H1 (cell line): ENCODE results near the gene CXCL17. TPM values are rescaled to one million over a fixed set of nuclear protein-coding genes. Genes with fewer than 3 reads are reported as not detected.
A peak's percentile ranks its signal among the peaks of the same experiment; 100 is the strongest.

Experiments
- BCL11A ChIP-seq, 2 experiments: IDR thresholded peaks; one replicate each; pipeline ENCODE4 v1.6.1; 2011; ENCODE audit warnings: low read depth in 2 of 2, low read length in 2 of 2, mild to moderate bottlenecking in 2 of 2
- CTBP2 ChIP-seq: IDR thresholded peaks from 2 replicates; pipeline ENCODE4 v1.7.0; 2011; ENCODE audit warnings: borderline replicate concordance, mild to moderate bottlenecking, moderate library complexity, mixed read lengths, low read length; ENCODE audit not compliant: insufficient read depth, insufficient read length
- SIX5 ChIP-seq: IDR thresholded peaks from 2 replicates; pipeline ENCODE4 v1.6.1; 2011; ENCODE audit warnings: mild to moderate bottlenecking, low read depth, low read length
- SP4 ChIP-seq: IDR thresholded peaks from 2 replicates; pipeline ENCODE4 v1.6.1; 2012; ENCODE audit warnings: low read length, inconsistent platforms
- TEAD4 ChIP-seq: IDR thresholded peaks from 2 replicates; pipeline ENCODE4 v1.6.1; 2012; ENCODE audit warnings: low read depth, low read length, inconsistent platforms, mixed read lengths
- polyA plus RNA-seq, 7 experiments: library from polyadenylated mRNA; depleted of rRNA in 3 of 7; stranded (reverse) in 5 of 7; unstranded in 2 of 7; fragments of >200 nt in 5 of 7; fragments of 200-250 nt in 2 of 7; gene quantifications; 1 replicate in 5 of 7; 2 replicates in 1 of 7; 4 replicates in 1 of 7; pipeline versions ENCODE4 v1.2.1 to v1.2.3, GENCODE V29; 2011 to 2013; ENCODE audit warnings: missing spikeins in 2 of 7, mixed read lengths in 2 of 7
- total RNA-seq: library from RNA; stranded (reverse); fragmentation: NEBNext Ultra II Directional; extraction: Animal tissue kit (Norgen Biotek cat#: 25700); gene quantifications from 2 replicates; pipeline ENCODE4 v1.2.1, GENCODE V29; 2021
- TF ChIP-seq, protein P1 (sequence below): fragments of 300-600 bp; sonication (generic); IDR thresholded peaks from 2 replicates; pipeline ENCODE4 v1.7.1; 2012; ENCODE audit warnings: low read length, moderate library complexity, mild to moderate bottlenecking, inconsistent platforms; ENCODE audit not compliant: insufficient replicate concordance
- TF ChIP-seq, protein P2 (sequence below): IDR thresholded peaks from 2 replicates; pipeline ENCODE4 v1.6.1; 2012; ENCODE audit warnings: low read length, inconsistent platforms

CXCL17 gene
- total and polyA plus RNA-seq, 2 of the 8 experiments (the other 6 are each of a cell fraction or from before 2014, with no cell fraction given): not detected

GRCh38 chr19:42401365-42402303 is 41.1 kb downstream of the CXCL17 start (continued):
- TF ChIP-seq, protein P1, sequence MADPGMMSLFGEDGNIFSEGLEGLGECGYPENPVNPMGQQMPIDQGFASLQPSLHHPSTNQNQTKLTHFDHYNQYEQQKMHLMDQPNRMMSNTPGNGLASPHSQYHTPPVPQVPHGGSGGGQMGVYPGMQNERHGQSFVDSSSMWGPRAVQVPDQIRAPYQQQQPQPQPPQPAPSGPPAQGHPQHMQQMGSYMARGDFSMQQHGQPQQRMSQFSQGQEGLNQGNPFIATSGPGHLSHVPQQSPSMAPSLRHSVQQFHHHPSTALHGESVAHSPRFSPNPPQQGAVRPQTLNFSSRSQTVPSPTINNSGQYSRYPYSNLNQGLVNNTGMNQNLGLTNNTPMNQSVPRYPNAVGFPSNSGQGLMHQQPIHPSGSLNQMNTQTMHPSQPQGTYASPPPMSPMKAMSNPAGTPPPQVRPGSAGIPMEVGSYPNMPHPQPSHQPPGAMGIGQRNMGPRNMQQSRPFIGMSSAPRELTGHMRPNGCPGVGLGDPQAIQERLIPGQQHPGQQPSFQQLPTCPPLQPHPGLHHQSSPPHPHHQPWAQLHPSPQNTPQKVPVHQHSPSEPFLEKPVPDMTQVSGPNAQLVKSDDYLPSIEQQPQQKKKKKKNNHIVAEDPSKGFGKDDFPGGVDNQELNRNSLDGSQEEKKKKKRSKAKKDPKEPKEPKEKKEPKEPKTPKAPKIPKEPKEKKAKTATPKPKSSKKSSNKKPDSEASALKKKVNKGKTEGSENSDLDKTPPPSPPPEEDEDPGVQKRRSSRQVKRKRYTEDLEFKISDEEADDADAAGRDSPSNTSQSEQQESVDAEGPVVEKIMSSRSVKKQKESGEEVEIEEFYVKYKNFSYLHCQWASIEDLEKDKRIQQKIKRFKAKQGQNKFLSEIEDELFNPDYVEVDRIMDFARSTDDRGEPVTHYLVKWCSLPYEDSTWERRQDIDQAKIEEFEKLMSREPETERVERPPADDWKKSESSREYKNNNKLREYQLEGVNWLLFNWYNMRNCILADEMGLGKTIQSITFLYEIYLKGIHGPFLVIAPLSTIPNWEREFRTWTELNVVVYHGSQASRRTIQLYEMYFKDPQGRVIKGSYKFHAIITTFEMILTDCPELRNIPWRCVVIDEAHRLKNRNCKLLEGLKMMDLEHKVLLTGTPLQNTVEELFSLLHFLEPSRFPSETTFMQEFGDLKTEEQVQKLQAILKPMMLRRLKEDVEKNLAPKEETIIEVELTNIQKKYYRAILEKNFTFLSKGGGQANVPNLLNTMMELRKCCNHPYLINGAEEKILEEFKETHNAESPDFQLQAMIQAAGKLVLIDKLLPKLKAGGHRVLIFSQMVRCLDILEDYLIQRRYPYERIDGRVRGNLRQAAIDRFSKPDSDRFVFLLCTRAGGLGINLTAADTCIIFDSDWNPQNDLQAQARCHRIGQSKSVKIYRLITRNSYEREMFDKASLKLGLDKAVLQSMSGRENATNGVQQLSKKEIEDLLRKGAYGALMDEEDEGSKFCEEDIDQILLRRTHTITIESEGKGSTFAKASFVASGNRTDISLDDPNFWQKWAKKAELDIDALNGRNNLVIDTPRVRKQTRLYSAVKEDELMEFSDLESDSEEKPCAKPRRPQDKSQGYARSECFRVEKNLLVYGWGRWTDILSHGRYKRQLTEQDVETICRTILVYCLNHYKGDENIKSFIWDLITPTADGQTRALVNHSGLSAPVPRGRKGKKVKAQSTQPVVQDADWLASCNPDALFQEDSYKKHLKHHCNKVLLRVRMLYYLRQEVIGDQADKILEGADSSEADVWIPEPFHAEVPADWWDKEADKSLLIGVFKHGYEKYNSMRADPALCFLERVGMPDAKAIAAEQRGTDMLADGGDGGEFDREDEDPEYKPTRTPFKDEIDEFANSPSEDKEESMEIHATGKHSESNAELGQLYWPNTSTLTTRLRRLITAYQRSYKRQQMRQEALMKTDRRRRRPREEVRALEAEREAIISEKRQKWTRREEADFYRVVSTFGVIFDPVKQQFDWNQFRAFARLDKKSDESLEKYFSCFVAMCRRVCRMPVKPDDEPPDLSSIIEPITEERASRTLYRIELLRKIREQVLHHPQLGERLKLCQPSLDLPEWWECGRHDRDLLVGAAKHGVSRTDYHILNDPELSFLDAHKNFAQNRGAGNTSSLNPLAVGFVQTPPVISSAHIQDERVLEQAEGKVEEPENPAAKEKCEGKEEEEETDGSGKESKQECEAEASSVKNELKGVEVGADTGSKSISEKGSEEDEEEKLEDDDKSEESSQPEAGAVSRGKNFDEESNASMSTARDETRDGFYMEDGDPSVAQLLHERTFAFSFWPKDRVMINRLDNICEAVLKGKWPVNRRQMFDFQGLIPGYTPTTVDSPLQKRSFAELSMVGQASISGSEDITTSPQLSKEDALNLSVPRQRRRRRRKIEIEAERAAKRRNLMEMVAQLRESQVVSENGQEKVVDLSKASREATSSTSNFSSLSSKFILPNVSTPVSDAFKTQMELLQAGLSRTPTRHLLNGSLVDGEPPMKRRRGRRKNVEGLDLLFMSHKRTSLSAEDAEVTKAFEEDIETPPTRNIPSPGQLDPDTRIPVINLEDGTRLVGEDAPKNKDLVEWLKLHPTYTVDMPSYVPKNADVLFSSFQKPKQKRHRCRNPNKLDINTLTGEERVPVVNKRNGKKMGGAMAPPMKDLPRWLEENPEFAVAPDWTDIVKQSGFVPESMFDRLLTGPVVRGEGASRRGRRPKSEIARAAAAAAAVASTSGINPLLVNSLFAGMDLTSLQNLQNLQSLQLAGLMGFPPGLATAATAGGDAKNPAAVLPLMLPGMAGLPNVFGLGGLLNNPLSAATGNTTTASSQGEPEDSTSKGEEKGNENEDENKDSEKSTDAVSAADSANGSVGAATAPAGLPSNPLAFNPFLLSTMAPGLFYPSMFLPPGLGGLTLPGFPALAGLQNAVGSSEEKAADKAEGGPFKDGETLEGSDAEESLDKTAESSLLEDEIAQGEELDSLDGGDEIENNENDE: no peak
- TF ChIP-seq TEAD4 (peak; percentile 46; the same call in 1 of the 2 replicates), SP4 (peak; percentile 70; the same call in 1 of the 2 replicates), CTBP2 (no peak), SIX5 (no peak), BCL11A (IDR thresholded peaks at IDR 0.05; ENCODE audit: low read depth in 2 of 2, low read length in 2 of 2) (no peak)
- TF ChIP-seq, protein P2, sequence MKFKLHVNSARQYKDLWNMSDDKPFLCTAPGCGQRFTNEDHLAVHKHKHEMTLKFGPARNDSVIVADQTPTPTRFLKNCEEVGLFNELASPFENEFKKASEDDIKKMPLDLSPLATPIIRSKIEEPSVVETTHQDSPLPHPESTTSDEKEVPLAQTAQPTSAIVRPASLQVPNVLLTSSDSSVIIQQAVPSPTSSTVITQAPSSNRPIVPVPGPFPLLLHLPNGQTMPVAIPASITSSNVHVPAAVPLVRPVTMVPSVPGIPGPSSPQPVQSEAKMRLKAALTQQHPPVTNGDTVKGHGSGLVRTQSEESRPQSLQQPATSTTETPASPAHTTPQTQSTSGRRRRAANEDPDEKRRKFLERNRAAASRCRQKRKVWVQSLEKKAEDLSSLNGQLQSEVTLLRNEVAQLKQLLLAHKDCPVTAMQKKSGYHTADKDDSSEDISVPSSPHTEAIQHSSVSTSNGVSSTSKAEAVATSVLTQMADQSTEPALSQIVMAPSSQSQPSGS: 0 out of 2 replicates have a peak, but pooled peaks have one; percentile 51
